ENCODE measurements around the gene SGPP2.
"Not testable (repeated sequence)": the region's sequence is repeated elsewhere in the genome, so short reads cannot be mapped to it uniquely, and the experiment has no call there.

SGPP2 gene

GRCh38 chr2:222424276-222424728, at the start of gene SGPP2:
Gene SGPP2, plus strand, starts transcription at chr2:222424543. Its CDS starts 60 bp downstream, at chr2:222424603.
- DNase-seq (ENCODE audit: low read depth in 2 of 2): peak in 1 of 2 donors; percentile 4

GRCh38 chr2:222375798-222376197, 48.5 kb upstream of the SGPP2 start:
- DNase-seq (ENCODE audit: low read depth in 2 of 2): no peak

GRCh38 chr2:222380456-222380855, 43.9 kb upstream of the SGPP2 start:
- no peak for DNase-seq (ENCODE audit: low read depth in 2 of 2)

- DNase-seq (ENCODE audit: low read depth in 2 of 2): no peak
Observed at GRCh38 chr2:222381566-222381965, 42.8 kb upstream of the SGPP2 start.

GRCh38 chr2:222383255-222383654, 41.1 kb upstream of the SGPP2 start:
- no peak for DNase-seq (ENCODE audit: low read depth in 2 of 2)

- DNase-seq (ENCODE audit: low read depth in 2 of 2): no peak
Observed at GRCh38 chr2:222391743-222392285, 32.5 kb upstream of the SGPP2 start.

- DNase-seq (ENCODE audit: low read depth in 2 of 2): no peak
Observed at GRCh38 chr2:222393733-222394267, 30.5 kb upstream of the SGPP2 start.

GRCh38 chr2:222398446-222398885, 25.9 kb upstream of the SGPP2 start:
- DNase-seq (ENCODE audit: low read depth in 2 of 2): no peak

- DNase-seq (ENCODE audit: low read depth in 2 of 2): no peak
Observed at GRCh38 chr2:222399038-222399783, 25.1 kb upstream of the SGPP2 start.

- no peak for DNase-seq (ENCODE audit: low read depth in 2 of 2)
Observed at GRCh38 chr2:222404151-222404905, 20.0 kb upstream of the SGPP2 start.

GRCh38 chr2:222408684-222409083, 15.7 kb upstream of the SGPP2 start:
- DNase-seq (ENCODE audit: low read depth in 2 of 2): no peak

GRCh38 chr2:222410534-222410933, 13.8 kb upstream of the SGPP2 start:
- no peak for DNase-seq (ENCODE audit: low read depth in 2 of 2)

- not testable (repeated sequence) for DNase-seq (ENCODE audit: low read depth in 2 of 2)
Observed at GRCh38 chr2:222412334-222412733, 12.0 kb upstream of the SGPP2 start.

GRCh38 chr2:222413295-222413911, 10.9 kb upstream of the SGPP2 start:
- no peak for DNase-seq (ENCODE audit: low read depth in 2 of 2)

- DNase-seq (ENCODE audit: low read depth in 2 of 2): no peak
Observed at GRCh38 chr2:222418739-222419138, 5.6 kb upstream of the SGPP2 start.

GRCh38 chr2:222420508-222420907, 3.8 kb upstream of the SGPP2 start:
- DNase-seq (ENCODE audit: low read depth in 2 of 2): no peak

- no peak for DNase-seq (ENCODE audit: low read depth in 2 of 2)
Observed at GRCh38 chr2:222421626-222422025, 2.7 kb upstream of the SGPP2 start.

GRCh38 chr2:222423186-222423585, 1.2 kb upstream of the SGPP2 start:
- no peak for DNase-seq (ENCODE audit: low read depth in 2 of 2)

GRCh38 chr2:222423632-222424275, 589 bp upstream of the SGPP2 start:
- peak; percentile 22 to 64 for DNase-seq (ENCODE audit: low read depth in 2 of 2)

- DNase-seq (ENCODE audit: low read depth in 2 of 2): peak in 1 of 2 donors; percentile 6
Observed at GRCh38 chr2:222424729-222425671, 657 bp downstream of the SGPP2 start.

All from stimulated activated CD4-positive, alpha-beta T cell treated with anti-CD3 and anti-CD28 coated beads, Interleukin-4, amount 100 ng/mL, for 48 hours (primary cell).